HG03280 (cell line): ENCODE measurements around the gene FOXC2.

Source experiments
- ATAC-seq: cut with Tn5 transposase; IDR thresholded peaks from one replicate; pipeline ENCODE4 v1.9.1; 2021; ENCODE audit warnings: mild to moderate bottlenecking, moderate library complexity; ENCODE audit not compliant: unreplicated experiment

Gene FOXC2

GRCh38 chr16:86566601-86566965 lies at the start of gene FOXC2:
FOXC2 (plus strand) TSS chr16:86566829; CDS start chr16:86567336, 507 bp downstream.
- ATAC-seq = no peak

GRCh38 chr16:86517033-86517432 lies 49.6 kb upstream of the FOXC2 start:
- ATAC-seq = no peak

- ATAC-seq = no peak
Observed at GRCh38 chr16:86517652-86518258, 48.9 kb upstream of the FOXC2 start.

GRCh38 chr16:86519007-86519648 lies 47.5 kb upstream of the FOXC2 start:
- no peak for ATAC-seq

- ATAC-seq = no peak
Observed at GRCh38 chr16:86519649-86520316, 46.8 kb upstream of the FOXC2 start.

GRCh38 chr16:86520317-86521210 lies 46.1 kb upstream of the FOXC2 start:
- no peak for ATAC-seq

GRCh38 chr16:86521236-86522197 lies 45.1 kb upstream of the FOXC2 start:
- ATAC-seq = no peak

- ATAC-seq = no peak
Observed at GRCh38 chr16:86522634-86523033, 44.0 kb upstream of the FOXC2 start.

- no peak for ATAC-seq
Observed at GRCh38 chr16:86523166-86523740, 43.4 kb upstream of the FOXC2 start.

- ATAC-seq = no peak
Observed at GRCh38 chr16:86524029-86524428, 42.6 kb upstream of the FOXC2 start.

- ATAC-seq = no peak
Observed at GRCh38 chr16:86525696-86526095, 40.9 kb upstream of the FOXC2 start.

GRCh38 chr16:86527366-86527765 lies 39.3 kb upstream of the FOXC2 start:
- ATAC-seq = no peak

- ATAC-seq = no peak
Observed at GRCh38 chr16:86528061-86528929, 38.3 kb upstream of the FOXC2 start.

GRCh38 chr16:86529160-86529559 lies 37.5 kb upstream of the FOXC2 start:
- no peak for ATAC-seq

- ATAC-seq = no peak
Observed at GRCh38 chr16:86530251-86531190, 36.1 kb upstream of the FOXC2 start.

- ATAC-seq = no peak
Observed at GRCh38 chr16:86531191-86531545, 35.5 kb upstream of the FOXC2 start.

GRCh38 chr16:86531641-86532525 lies 34.7 kb upstream of the FOXC2 start:
- no peak for ATAC-seq
